ENCODE results near the gene BRCA2.
"Not testable (repeated sequence)": the region's sequence is repeated elsewhere in the genome, so short reads cannot be mapped to it uniquely, and the experiment has no call there.

BRCA2 gene

DNA sequence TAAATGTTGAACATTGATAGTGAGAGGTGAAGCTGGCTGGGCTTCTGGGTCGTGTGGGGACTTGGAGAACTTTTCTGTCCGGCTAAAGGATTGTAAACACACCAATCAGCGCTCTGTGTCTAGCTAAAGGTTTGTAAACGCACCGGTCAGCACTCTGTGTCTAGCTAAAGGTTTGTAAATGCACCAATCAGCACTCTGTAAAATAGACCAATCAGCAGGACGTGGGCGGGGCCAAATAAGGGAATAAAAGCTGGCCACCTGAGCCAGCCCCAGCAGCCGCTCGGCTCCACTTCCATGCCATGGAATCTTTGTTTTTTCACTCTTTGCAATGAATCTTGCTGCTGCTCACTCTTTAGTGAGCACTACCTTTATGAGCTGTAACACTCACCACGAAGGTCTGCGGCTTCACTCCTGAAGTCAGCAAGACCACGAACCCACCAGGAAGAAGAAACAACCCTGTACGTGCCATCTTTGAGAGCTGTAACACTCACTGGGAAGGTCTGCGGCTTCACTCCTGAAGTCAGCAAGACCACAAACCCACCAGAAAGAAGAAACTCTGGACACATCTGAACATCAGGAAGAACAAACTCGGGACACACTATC lies 35.6 kb downstream of the BRCA2 start:
- not testable (repeated sequence) for H2AK5ac ChIP-seq (ENCODE audit: low read depth, low read length); H3K4me1 ChIP-seq (ENCODE audit: control insufficient read depth in 2 of 2, insufficient read depth in 1 of 2, low read depth in 1 of 2, low read length in 2 of 2); H2BK12ac ChIP-seq (ENCODE audit: low read length); H3K27ac ChIP-seq (replicated peaks; ENCODE audit: low read length); H4K8ac ChIP-seq (ENCODE audit: low read depth, low read length); H3K14ac ChIP-seq (ENCODE audit: low read length); H2BK15ac ChIP-seq (ENCODE audit: low read length); H4K91ac ChIP-seq (ENCODE audit: low read depth, low read length, poor library complexity); H3K9ac ChIP-seq (ENCODE audit: low read depth, low read length, poor library complexity); H3K79me1 ChIP-seq (ENCODE audit: low read depth, low read length); H3K18ac ChIP-seq (ENCODE audit: low read length); DNase-seq (ENCODE audit: low spot score); H3K4me3 ChIP-seq (ENCODE audit: low read length in 2 of 2); H2BK120ac ChIP-seq (ENCODE audit: low read depth, low read length); H2BK5ac ChIP-seq (ENCODE audit: low read length); H3K4ac ChIP-seq (ENCODE audit: low read length); H3K4me2 ChIP-seq (ENCODE audit: insufficient read depth, low read length, poor library complexity, severe bottlenecking); H3K23ac ChIP-seq (ENCODE audit: low read depth, low read length, poor library complexity); H2AFZ ChIP-seq (ENCODE audit: low read length); H3K27me3 ChIP-seq (ENCODE audit: control insufficient read depth in 3 of 3, insufficient read depth in 3 of 3, low read depth in 1 of 3, low read length in 3 of 3); H3K9me3 ChIP-seq (replicated peaks in 1 of 2; ENCODE audit: control insufficient read depth in 2 of 2, insufficient read depth in 1 of 2, low read depth in 1 of 2, low read length in 2 of 2)
- WGBS, 2 donors (ENCODE audit: extremely low coverage in 2 of 2, insufficient read length in 2 of 2, insufficient replicate concordance in 1 of 2) = no CpG with 5 or more reads among the region's 15 CpGs
- H3K36me3 ChIP-seq (replicated peaks in 1 of 2; ENCODE audit: control insufficient read depth in 2 of 2, insufficient read depth in 2 of 2, low read length in 2 of 2) = peaks cover 6 to 88% of the 10 kb centered on the region in 2 donors

DNA sequence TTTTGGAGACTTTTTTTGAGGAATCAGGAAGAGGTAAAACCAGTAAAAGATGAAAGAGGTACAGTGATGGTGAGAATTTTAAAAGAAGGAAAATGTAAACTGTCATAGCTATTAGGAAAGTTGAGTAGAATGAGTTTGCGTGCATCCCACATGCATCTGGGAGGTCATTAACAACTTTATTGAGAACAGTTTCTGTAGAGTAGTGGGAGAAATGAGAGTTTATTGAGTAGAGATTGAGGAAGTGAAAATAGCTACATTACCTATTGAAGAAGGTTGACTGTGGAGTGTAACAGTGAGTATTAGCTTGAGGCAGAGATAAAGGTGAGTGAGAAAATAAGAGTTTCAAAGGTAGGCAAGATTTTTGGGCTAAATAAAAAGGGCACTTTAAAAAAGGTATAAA lies 38.7 kb downstream of the BRCA2 start:
- H2AFZ ChIP-seq (ENCODE audit: low read length) = no peak overlapping the region
- no peak overlapping the region for H3K14ac ChIP-seq (ENCODE audit: low read length)
- no peaks in the 10 kb centered on the region for H3K4me1 ChIP-seq (ENCODE audit: control insufficient read depth in 2 of 2, insufficient read depth in 1 of 2, low read depth in 1 of 2, low read length in 2 of 2)
- no peak overlapping the region for H3K27ac ChIP-seq (replicated peaks; ENCODE audit: low read length)
- H2AK5ac ChIP-seq (ENCODE audit: low read depth, low read length) = no peak overlapping the region
- no peak overlapping the region for H2BK120ac ChIP-seq (ENCODE audit: low read depth, low read length)
- H3K9ac ChIP-seq (ENCODE audit: low read depth, low read length, poor library complexity) = no peak overlapping the region
- H3K79me1 ChIP-seq (ENCODE audit: low read depth, low read length) = no peaks in the 10 kb centered on the region
- H3K4ac ChIP-seq (ENCODE audit: low read length) = no peak overlapping the region
- H3K36me3 ChIP-seq (replicated peaks in 1 of 2; ENCODE audit: control insufficient read depth in 2 of 2, insufficient read depth in 2 of 2, low read length in 2 of 2) = peaks cover 6 to 82% of the 10 kb centered on the region in 2 donors
- no peak overlapping the region for H4K91ac ChIP-seq (ENCODE audit: low read depth, low read length, poor library complexity)
- DNase-seq (ENCODE audit: low spot score) = no peak
- H2BK15ac ChIP-seq (ENCODE audit: low read length) = no peak overlapping the region
- H3K9me3 ChIP-seq (replicated peaks in 1 of 2; ENCODE audit: control insufficient read depth in 2 of 2, insufficient read depth in 1 of 2, low read depth in 1 of 2, low read length in 2 of 2) = no peaks in the 10 kb centered on the region
- H4K8ac ChIP-seq (ENCODE audit: low read depth, low read length) = no peak overlapping the region
- H3K4me2 ChIP-seq (ENCODE audit: insufficient read depth, low read length, poor library complexity, severe bottlenecking) = no peak overlapping the region
- H3K18ac ChIP-seq (ENCODE audit: low read length) = no peak overlapping the region
- H3K23ac ChIP-seq (ENCODE audit: low read depth, low read length, poor library complexity) = no peak overlapping the region
- no peaks in the 10 kb centered on the region for H3K27me3 ChIP-seq (ENCODE audit: control insufficient read depth in 3 of 3, insufficient read depth in 3 of 3, low read depth in 1 of 3, low read length in 3 of 3)
- no peak overlapping the region for H2BK5ac ChIP-seq (ENCODE audit: low read length)
- no CpG with 5 or more reads among the region's 1 CpG for WGBS, 2 donors (ENCODE audit: extremely low coverage in 2 of 2, insufficient read length in 2 of 2, insufficient replicate concordance in 1 of 2)
- H2BK12ac ChIP-seq (ENCODE audit: low read length) = no peak overlapping the region
- no peak overlapping the region for H3K4me3 ChIP-seq (ENCODE audit: low read length in 2 of 2)

DNA sequence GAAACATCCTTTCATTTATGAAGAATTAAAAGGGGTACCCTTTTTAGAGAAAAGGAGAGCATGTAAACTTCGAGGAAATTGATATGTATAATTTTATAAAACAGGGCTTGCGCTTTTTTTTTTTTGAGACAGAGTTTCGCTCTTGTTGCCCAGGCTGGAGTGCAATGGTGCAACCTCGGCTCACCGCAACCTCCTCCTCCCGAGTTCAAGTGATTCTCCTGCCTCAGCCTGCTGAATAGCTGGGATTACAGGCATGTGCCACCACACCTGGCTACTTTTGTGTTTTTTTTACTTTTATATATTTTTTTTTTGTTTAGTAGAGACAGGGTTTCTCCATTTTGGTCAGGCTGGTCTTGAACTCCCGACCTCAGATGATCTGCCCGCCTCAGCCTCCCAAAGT lies 40.6 kb downstream of the BRCA2 start:
- not testable (repeated sequence) for H2BK120ac ChIP-seq (ENCODE audit: low read depth, low read length); H2BK15ac ChIP-seq (ENCODE audit: low read length); H3K4ac ChIP-seq (ENCODE audit: low read length); H3K9me3 ChIP-seq (replicated peaks in 1 of 2; ENCODE audit: control insufficient read depth in 2 of 2, insufficient read depth in 1 of 2, low read depth in 1 of 2, low read length in 2 of 2); H2BK5ac ChIP-seq (ENCODE audit: low read length); H2AK5ac ChIP-seq (ENCODE audit: low read depth, low read length); DNase-seq (ENCODE audit: low spot score); H3K4me2 ChIP-seq (ENCODE audit: insufficient read depth, low read length, poor library complexity, severe bottlenecking); H3K27me3 ChIP-seq (ENCODE audit: control insufficient read depth in 3 of 3, insufficient read depth in 3 of 3, low read depth in 1 of 3, low read length in 3 of 3); H3K23ac ChIP-seq (ENCODE audit: low read depth, low read length, poor library complexity); H3K9ac ChIP-seq (ENCODE audit: low read depth, low read length, poor library complexity); H3K4me3 ChIP-seq (ENCODE audit: low read length in 2 of 2); H2AFZ ChIP-seq (ENCODE audit: low read length); H2BK12ac ChIP-seq (ENCODE audit: low read length); H4K8ac ChIP-seq (ENCODE audit: low read depth, low read length); H4K91ac ChIP-seq (ENCODE audit: low read depth, low read length, poor library complexity); H3K27ac ChIP-seq (replicated peaks; ENCODE audit: low read length); H3K79me1 ChIP-seq (ENCODE audit: low read depth, low read length); H3K18ac ChIP-seq (ENCODE audit: low read length); H3K14ac ChIP-seq (ENCODE audit: low read length); H3K4me1 ChIP-seq (ENCODE audit: control insufficient read depth in 2 of 2, insufficient read depth in 1 of 2, low read depth in 1 of 2, low read length in 2 of 2)
- WGBS, 2 donors (ENCODE audit: extremely low coverage in 2 of 2, insufficient read length in 2 of 2, insufficient replicate concordance in 1 of 2) = no CpG with 5 or more reads among the region's 8 CpGs
- H3K36me3 ChIP-seq (replicated peaks in 1 of 2; ENCODE audit: control insufficient read depth in 2 of 2, insufficient read depth in 2 of 2, low read length in 2 of 2) = peaks cover 4 to 77% of the 10 kb centered on the region in 2 donors

DNA sequence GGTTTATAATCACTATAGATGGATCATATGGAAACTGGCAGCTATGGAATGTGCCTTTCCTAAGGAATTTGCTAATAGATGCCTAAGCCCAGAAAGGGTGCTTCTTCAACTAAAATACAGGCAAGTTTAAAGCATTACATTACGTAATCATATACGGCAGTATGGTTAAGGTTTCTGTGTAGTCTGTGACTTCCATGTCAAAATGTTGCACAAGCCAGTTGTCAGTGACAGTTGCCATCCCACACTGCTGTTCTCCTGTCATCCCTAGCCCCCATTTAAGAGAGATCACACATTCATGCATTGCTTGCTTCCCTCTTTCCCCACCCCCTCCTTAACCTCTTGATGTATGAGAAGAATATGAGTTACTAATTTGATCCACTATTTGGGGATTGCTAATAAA lies 47.3 kb downstream of the BRCA2 start:
- Histone ChIP-seq H3K9ac (ENCODE audit: low read depth, low read length, poor library complexity) (no peak overlapping the region), H4K8ac (ENCODE audit: low read depth, low read length) (no peak overlapping the region)
- no CpG with 5 or more reads among the region's 2 CpGs for WGBS, 2 donors (ENCODE audit: extremely low coverage in 2 of 2, insufficient read length in 2 of 2, insufficient replicate concordance in 1 of 2)

More for the DNA sequence above, 47.3 kb downstream of the BRCA2 start:
- Histone ChIP-seq H3K18ac (ENCODE audit: low read length) (no peak overlapping the region), H3K23ac (ENCODE audit: low read depth, low read length, poor library complexity) (no peak overlapping the region), H3K4me3 (ENCODE audit: low read length in 2 of 2) (no peak overlapping the region), H2AFZ (ENCODE audit: low read length) (no peak overlapping the region), H3K79me1 (ENCODE audit: low read depth, low read length) (no peaks in the 10 kb centered on the region), H2AK5ac (ENCODE audit: low read depth, low read length) (no peak overlapping the region), H3K9me3 (replicated peaks in 1 of 2; ENCODE audit: control insufficient read depth in 2 of 2, insufficient read depth in 1 of 2, low read depth in 1 of 2, low read length in 2 of 2) (peaks cover 0 to 6% of the 10 kb centered on the region in 2 donors), H3K14ac (ENCODE audit: low read length) (no peak overlapping the region), H4K91ac (ENCODE audit: low read depth, low read length, poor library complexity) (no peak overlapping the region), H3K36me3 (replicated peaks in 1 of 2; ENCODE audit: control insufficient read depth in 2 of 2, insufficient read depth in 2 of 2, low read length in 2 of 2) (peaks cover 2 to 81% of the 10 kb centered on the region in 2 donors), H2BK5ac (ENCODE audit: low read length) (no peak overlapping the region), H3K27me3 (ENCODE audit: control insufficient read depth in 3 of 3, insufficient read depth in 3 of 3, low read depth in 1 of 3, low read length in 3 of 3) (no peaks in the 10 kb centered on the region), H3K4me2 (ENCODE audit: insufficient read depth, low read length, poor library complexity, severe bottlenecking) (no peak overlapping the region), H3K4ac (ENCODE audit: low read length) (no peak overlapping the region), H2BK120ac (ENCODE audit: low read depth, low read length) (no peak overlapping the region), H2BK12ac (ENCODE audit: low read length) (no peak overlapping the region), H2BK15ac (ENCODE audit: low read length) (no peak overlapping the region), H3K4me1 (ENCODE audit: control insufficient read depth in 2 of 2, insufficient read depth in 1 of 2, low read depth in 1 of 2, low read length in 2 of 2) (no peaks in the 10 kb centered on the region), H3K27ac (replicated peaks; ENCODE audit: low read length) (no peak overlapping the region)
- DNase-seq (ENCODE audit: low spot score) = no peak

Measured in neuronal stem cell (in vitro differentiated cells).